B cell (primary cell): ENCODE data around the gene CLECL1. TPM values are rescaled to one million over a fixed set of nuclear protein-coding genes. Genes with fewer than 3 reads are reported as not detected.

Experiments
- ATAC-seq: fragments of 200-7000 bp; cut with Tn5 transposase; one replicate; pipeline ENCODE4 v1.10.0; 2021; ENCODE audit warnings: low read depth, mild to moderate bottlenecking, moderate number of reproducible peaks, moderate library complexity
- CTCF ChIA-PET: fragments of 350-600 bp; sonication (Branson Sonifier 250); formaldehyde crosslinking; loops from one replicate; lab custom pipeline; 2021; ENCODE audit warnings: antibody characterized with exemption, inconsistent platforms; lab: Charles Lee
- POLR2A ChIA-PET: fragments of 350-600 bp; sonication (Branson Sonifier 250); formaldehyde crosslinking; loops from one replicate; lab custom pipeline; 2021; ENCODE audit warnings: antibody characterized with exemption; lab: Charles Lee
- DNase-seq: peaks from one replicate; pipeline ENCODE4 v3.0.0; 2013
- H2AFZ ChIP-seq: 2 replicates; pipeline ENCODE4 v1.6.1; 2012; ENCODE audit warnings: mild to moderate bottlenecking, low read depth, low read length; ENCODE audit not compliant: insufficient read depth, poor library complexity, severe bottlenecking
- H3K27ac ChIP-seq, 2 donors: 1 replicate in 1 of 2; 2 replicates in 1 of 2; pipeline ENCODE4 v1.5.1; 2012 to 2013; ENCODE audit warnings: low read length in 2 of 2, mild to moderate bottlenecking in 2 of 2, moderate library complexity in 1 of 2
- H3K27me3 ChIP-seq, 4 experiments: fragments of 200-600 bp in 1 of 4; sonication (generic) in 1 of 4; replicated peaks in 1 of 4; 1 replicate in 2 of 4; 2 replicates in 2 of 4; pipeline versions ENCODE4 v1.6.1 to v1.7.0; 2013 to 2016; ENCODE audit warnings: low read length in 3 of 4, mild to moderate bottlenecking in 2 of 4, mixed read lengths in 1 of 4, moderate library complexity in 1 of 4; ENCODE audit not compliant: insufficient read depth in 4 of 4, control insufficient read depth in 3 of 4; ENCODE audit errors: control extremely low read depth in 1 of 4
- H3K36me3 ChIP-seq, 2 experiments: replicated peaks in 1 of 2; 1 replicate in 1 of 2; 2 replicates in 1 of 2; pipeline versions ENCODE4 v1.6.1 to v1.7.1; 2013; ENCODE audit warnings: low read length in 1 of 2; ENCODE audit not compliant: insufficient read depth in 2 of 2, control insufficient read depth in 1 of 2; ENCODE audit errors: control extremely low read depth in 1 of 2, extremely low read depth in 1 of 2
- H3K4me1 ChIP-seq, 2 donors: fragments of 200-600 bp in 1 of 2; sonication (generic) in 1 of 2; 1 replicate in 1 of 2; 2 replicates in 1 of 2; pipeline versions ENCODE4 v1.5.1 to v1.6.1; 2013 to 2017; ENCODE audit warnings: low read length in 2 of 2; ENCODE audit not compliant: control insufficient read depth in 2 of 2, insufficient read depth in 2 of 2
- H3K4me2 ChIP-seq: replicated peaks from 2 replicates; pipeline ENCODE3; 2012; ENCODE audit warnings: mild to moderate bottlenecking, low read depth, low read length; ENCODE audit not compliant: poor library complexity, severe bottlenecking
- H3K4me3 ChIP-seq, 5 experiments: fragments of 200-600 bp in 1 of 5; sonication (generic) in 1 of 5; 1 replicate in 3 of 5; 2 replicates in 2 of 5; pipeline versions ENCODE4 v1.5.1 to v1.7.0; 2011 to 2016; ENCODE audit warnings: low read length in 4 of 5, mild to moderate bottlenecking in 4 of 5, low read depth in 2 of 5, control low read depth in 1 of 5, moderate library complexity in 1 of 5; ENCODE audit not compliant: insufficient read depth in 1 of 5; ENCODE audit errors: control extremely low read depth in 1 of 5, extremely low read depth in 1 of 5
- H3K79me2 ChIP-seq: fragments of 200-600 bp; sonication (generic); one replicate; pipeline ENCODE4 v1.6.0; 2016; ENCODE audit warnings: low read length; ENCODE audit not compliant: control insufficient read depth, insufficient read depth
- H3K9ac ChIP-seq: fragments of 200-600 bp; sonication (generic); 2 replicates; pipeline ENCODE4 v1.6.1; 2017; ENCODE audit warnings: mild to moderate bottlenecking, low read length, moderate library complexity
- H3K9me3 ChIP-seq, 3 donors: one replicate each; pipeline versions ENCODE4 v1.6.1 to v1.7.1; 2013; ENCODE audit warnings: low read length in 2 of 3; ENCODE audit not compliant: control insufficient read depth in 2 of 3, insufficient read depth in 1 of 3; ENCODE audit errors: control extremely low read depth in 1 of 3
- H4K20me1 ChIP-seq: 2 replicates; pipeline ENCODE4 v1.6.0; 2012; ENCODE audit warnings: mild to moderate bottlenecking, low read length; ENCODE audit not compliant: insufficient read depth, control insufficient read depth, poor library complexity, severe bottlenecking
- H3K27ac Mint-ChIP-seq: one replicate; pipeline ENCODE4 v1.8.0; 2021; ENCODE audit warnings: mixed read lengths
- H3K27me3 Mint-ChIP-seq: one replicate; pipeline ENCODE4 v1.8.0; 2021; ENCODE audit warnings: mixed read lengths
- H3K4me1 Mint-ChIP-seq: one replicate; pipeline ENCODE4 v1.8.0; 2021; ENCODE audit warnings: mixed read lengths
- H3K4me3 Mint-ChIP-seq: one replicate; pipeline ENCODE4 v1.8.0; 2021; ENCODE audit warnings: mixed read lengths
- H3K9me3 Mint-ChIP-seq: one replicate; pipeline ENCODE4 v1.8.0; 2022; ENCODE audit warnings: mixed read lengths; ENCODE audit not compliant: insufficient read depth
- EZH2 ChIP-seq: IDR thresholded peaks from 2 replicates; pipeline ENCODE4 v1.6.1; 2012; ENCODE audit warnings: borderline replicate concordance, low read depth, mild to moderate bottlenecking, moderate library complexity, low read length; ENCODE audit not compliant: insufficient read depth, poor library complexity, severe bottlenecking
- WGBS: methylation state at CpG from one replicate; pipeline ENCODE4 v1.1.5; 2013; ENCODE audit warnings: missing lambda C conversion rate; ENCODE audit not compliant: insufficient coverage; 5-methylcytosine and 5-hydroxymethylcytosine counted together
- intact Hi-C: fragments of 100-400 bp; cut with micrococcal nuclease; formaldehyde crosslinking; loops from one replicate; pipeline ENCODE4 v1.10.0; 2022
- polyA plus RNA-seq: library from polyadenylated mRNA; depleted of rRNA; stranded (reverse); fragments of >200 nt; gene quantifications from 2 replicates; pipeline ENCODE4 v1.2.3, GENCODE V29; 2012
- total RNA-seq, 2 donors: library from RNA; stranded (reverse); fragments of 120-200 nt in 1 of 2; gene quantifications; 1 replicate in 1 of 2; 2 replicates in 1 of 2; pipeline versions ENCODE4 v1.2.3 to v1.2.4, GENCODE V29; 2013 to 2022
- TF ChIP-seq, protein P1 (sequence below): fragments of 200-600 bp; IDR thresholded peaks from one replicate; pipeline ENCODE4 v1.8.0; 2022; ENCODE audit warnings: antibody characterized with exemption, mild to moderate bottlenecking

CLECL1 gene
- total and polyA plus RNA-seq, 2 donors (not counting 1 experiment from before 2014, with no cell fraction given), result 30.7 to 51.4 TPM

DNA sequence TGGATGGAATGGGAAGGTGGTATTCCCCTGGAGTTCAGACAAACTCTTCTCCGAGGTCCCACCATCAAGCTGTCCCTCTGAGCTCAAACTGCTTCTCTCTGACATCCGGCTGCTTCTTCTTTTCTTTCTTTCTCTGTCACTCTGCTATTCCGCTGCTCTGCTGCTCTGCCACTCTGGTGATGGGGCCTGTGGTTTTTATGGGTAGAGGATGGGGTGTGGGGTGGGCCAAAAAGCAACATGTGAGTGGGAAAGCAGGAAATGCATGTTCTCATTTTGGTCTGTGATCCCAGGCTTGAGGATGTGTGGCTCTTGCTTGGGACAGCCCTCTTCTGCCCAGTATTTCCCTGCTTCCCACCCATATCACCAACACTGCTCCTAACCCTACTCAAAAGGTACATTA, 30.6 kb downstream of the CLECL1 start:
- no peaks in the 10 kb centered on the region for H4K20me1 ChIP-seq
- TF ChIP-seq, protein P1, sequence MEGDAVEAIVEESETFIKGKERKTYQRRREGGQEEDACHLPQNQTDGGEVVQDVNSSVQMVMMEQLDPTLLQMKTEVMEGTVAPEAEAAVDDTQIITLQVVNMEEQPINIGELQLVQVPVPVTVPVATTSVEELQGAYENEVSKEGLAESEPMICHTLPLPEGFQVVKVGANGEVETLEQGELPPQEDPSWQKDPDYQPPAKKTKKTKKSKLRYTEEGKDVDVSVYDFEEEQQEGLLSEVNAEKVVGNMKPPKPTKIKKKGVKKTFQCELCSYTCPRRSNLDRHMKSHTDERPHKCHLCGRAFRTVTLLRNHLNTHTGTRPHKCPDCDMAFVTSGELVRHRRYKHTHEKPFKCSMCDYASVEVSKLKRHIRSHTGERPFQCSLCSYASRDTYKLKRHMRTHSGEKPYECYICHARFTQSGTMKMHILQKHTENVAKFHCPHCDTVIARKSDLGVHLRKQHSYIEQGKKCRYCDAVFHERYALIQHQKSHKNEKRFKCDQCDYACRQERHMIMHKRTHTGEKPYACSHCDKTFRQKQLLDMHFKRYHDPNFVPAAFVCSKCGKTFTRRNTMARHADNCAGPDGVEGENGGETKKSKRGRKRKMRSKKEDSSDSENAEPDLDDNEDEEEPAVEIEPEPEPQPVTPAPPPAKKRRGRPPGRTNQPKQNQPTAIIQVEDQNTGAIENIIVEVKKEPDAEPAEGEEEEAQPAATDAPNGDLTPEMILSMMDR, result no peak
- TF ChIP-seq EZH2, result no peak
- H3K9me3 ChIP-seq, result peaks cover under 1 to 4% (median 1%) of the 10 kb centered on the region in 3 donors
- no peaks in the 10 kb centered on the region for H3K27me3 ChIP-seq
- ATAC-seq, result peak; percentile 53
- peak overlapping the region; percentile 14 for H3K9ac ChIP-seq
- peaks cover 51 to 56% of the 10 kb centered on the region in 2 donors for H3K4me1 ChIP-seq
- Mint-ChIP-seq H3K27me3 (no peaks in the 10 kb centered on the region), H3K4me3 (peak overlapping the region; percentile 64), H3K4me1 (peaks cover 74% of the 10 kb centered on the region), H3K9me3 (peaks cover 5% of the 10 kb centered on the region), H3K27ac (peak overlapping the region; percentile 84)
- H3K4me2 ChIP-seq, result peak overlapping the region; percentile 47
- WGBS, result no CpG with 5 or more reads among the region's 3 CpGs
- peak overlapping the region; percentile 63 to 76 for H3K27ac ChIP-seq
- intact Hi-C loops, result no loop called here
- ChIA-PET CTCF (interaction anchor here (0.7 to 1.4 kb wide), 9 partner anchors 9 to 95 kb away, joined by 3 to 9 read pairs (median 3); no protein-coding TSS in a partner anchor), POLR2A (interaction anchor here (0.6 to 1.3 kb wide), 2 partner anchors 18 to 54 kb away, joined by 6 to 7 read pairs; no protein-coding TSS in a partner anchor)
- H3K4me3 ChIP-seq, result peak overlapping the region in 1 of 5 experiments; percentile 27
- H2AFZ ChIP-seq, result peak overlapping the region; percentile 26
- H3K36me3 ChIP-seq, result peaks cover 0 to 1% of the 10 kb centered on the region in 2 experiments
- no peak for DNase-seq
- peaks cover 10% of the 10 kb centered on the region for H3K79me2 ChIP-seq

DNA sequence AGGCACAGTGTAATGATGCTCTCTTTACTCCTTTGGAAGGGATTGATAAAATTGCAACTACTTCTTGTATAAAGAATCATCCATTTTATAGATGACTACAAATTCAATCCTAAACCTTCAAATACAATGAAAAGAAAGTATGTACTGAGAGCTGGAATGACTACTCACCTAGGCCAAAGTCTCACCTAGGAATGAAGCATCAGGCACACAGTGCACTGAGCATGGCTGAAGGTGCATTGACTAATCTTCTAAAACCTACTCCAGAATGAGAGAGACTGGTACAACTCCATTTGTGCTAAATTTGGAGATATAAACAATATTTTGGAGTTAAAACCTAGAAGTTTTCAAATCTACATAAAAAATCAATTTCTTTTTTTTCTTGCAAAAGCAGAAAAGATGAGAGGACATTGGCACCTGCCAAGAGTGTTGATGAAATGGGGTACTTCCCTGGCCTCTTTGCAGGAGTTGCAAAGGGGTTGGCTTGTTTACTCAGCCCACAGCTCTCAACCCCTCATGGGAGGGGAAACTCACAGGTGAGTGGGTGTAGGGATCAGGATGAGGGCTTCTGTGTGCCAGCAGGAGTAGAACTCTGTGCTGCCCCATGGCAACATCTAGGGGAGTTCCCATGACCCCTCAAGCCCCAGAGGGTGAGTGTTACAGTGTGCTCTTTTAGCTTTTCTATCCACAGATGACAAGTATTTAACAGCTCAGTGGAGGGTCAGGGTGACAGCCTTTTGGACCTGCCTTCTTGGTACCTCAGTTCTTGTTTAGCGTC, 31.3 kb downstream of the CLECL1 start:
- peaks cover 44 to 50% of the 10 kb centered on the region in 2 donors for H3K4me1 ChIP-seq
- CTCF ChIA-PET, result interaction anchor here (0.7 to 1.4 kb wide), 9 partner anchors 10 to 96 kb away, joined by 3 to 9 read pairs (median 3); no protein-coding TSS in a partner anchor
- DNase-seq, result no peak

More for the DNA sequence above, 31.3 kb downstream of the CLECL1 start:
- intact Hi-C loops, result no loop called here
- no peaks in the 10 kb centered on the region for H4K20me1 ChIP-seq
- peak; percentile 56 for ATAC-seq
- H3K4me3 ChIP-seq, result peak overlapping the region in 1 of 5 experiments; percentile 27
- no peaks in the 10 kb centered on the region for H3K27me3 Mint-ChIP-seq
- 50% methylated on average over 1 of the region's 1 CpG for WGBS
- H3K27me3 ChIP-seq, result no peaks in the 10 kb centered on the region
- peak overlapping the region; percentile 63 to 76 for H3K27ac ChIP-seq
- peak overlapping the region; percentile 64 for H3K4me3 Mint-ChIP-seq
- peaks cover 0 to 4% (median 1%) of the 10 kb centered on the region in 3 donors for H3K9me3 ChIP-seq
- peaks cover 69% of the 10 kb centered on the region for H3K4me1 Mint-ChIP-seq
- H2AFZ ChIP-seq, result peak overlapping the region; percentile 26
- H3K27ac Mint-ChIP-seq, result peak overlapping the region; percentile 84
- peak overlapping the region; percentile 14 for H3K9ac ChIP-seq
- TF ChIP-seq, protein P1, result no peak
- no peak for TF ChIP-seq EZH2
- H3K36me3 ChIP-seq, result peaks cover 1 to 2% of the 10 kb centered on the region in 2 experiments
- H3K79me2 ChIP-seq, result peaks cover 10% of the 10 kb centered on the region
- H3K9me3 Mint-ChIP-seq, result peaks cover 7% of the 10 kb centered on the region
- peak overlapping the region; percentile 47 for H3K4me2 ChIP-seq
- POLR2A ChIA-PET, result interaction anchor here (0.7 to 1.3 kb wide), 3 partner anchors 13 to 54 kb away, joined by 3 to 6 read pairs (median 4); no protein-coding TSS in a partner anchor
